ENCODE measurements around the gene TOR2A.

GRCh38 chr9:127712371-127712770, 22.7 kb downstream of the TOR2A start:
- TF ChIP-seq, protein P1, sequence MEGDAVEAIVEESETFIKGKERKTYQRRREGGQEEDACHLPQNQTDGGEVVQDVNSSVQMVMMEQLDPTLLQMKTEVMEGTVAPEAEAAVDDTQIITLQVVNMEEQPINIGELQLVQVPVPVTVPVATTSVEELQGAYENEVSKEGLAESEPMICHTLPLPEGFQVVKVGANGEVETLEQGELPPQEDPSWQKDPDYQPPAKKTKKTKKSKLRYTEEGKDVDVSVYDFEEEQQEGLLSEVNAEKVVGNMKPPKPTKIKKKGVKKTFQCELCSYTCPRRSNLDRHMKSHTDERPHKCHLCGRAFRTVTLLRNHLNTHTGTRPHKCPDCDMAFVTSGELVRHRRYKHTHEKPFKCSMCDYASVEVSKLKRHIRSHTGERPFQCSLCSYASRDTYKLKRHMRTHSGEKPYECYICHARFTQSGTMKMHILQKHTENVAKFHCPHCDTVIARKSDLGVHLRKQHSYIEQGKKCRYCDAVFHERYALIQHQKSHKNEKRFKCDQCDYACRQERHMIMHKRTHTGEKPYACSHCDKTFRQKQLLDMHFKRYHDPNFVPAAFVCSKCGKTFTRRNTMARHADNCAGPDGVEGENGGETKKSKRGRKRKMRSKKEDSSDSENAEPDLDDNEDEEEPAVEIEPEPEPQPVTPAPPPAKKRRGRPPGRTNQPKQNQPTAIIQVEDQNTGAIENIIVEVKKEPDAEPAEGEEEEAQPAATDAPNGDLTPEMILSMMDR (IDR thresholded peaks at IDR 0.05; ENCODE audit: poor library complexity) = no peak
- TF ChIP-seq EZH2 (IDR thresholded peaks at IDR 0.05; ENCODE audit: borderline replicate concordance) = no peak

Data from hepatocyte (in vitro differentiated cells).